Breast epithelium (tissue), 3 donors: ENCODE data around the gene SP110.

ENCODE experiments used
- POLR2A ChIP-seq: fragments of 450-650 bp; IDR thresholded peaks from one replicate; pipeline ENCODE4 v1.6.1; 2016; ENCODE audit warnings: antibody characterized with exemption, mild to moderate bottlenecking, moderate library complexity
- POLR2AphosphoS5 ChIP-seq, 3 donors: sonication (generic); formaldehyde crosslinking; IDR thresholded peaks; one replicate each; pipeline ENCODE4 v1.6.1; 2017; ENCODE audit warnings: antibody characterized with exemption in 3 of 3
- TF ChIP-seq, protein P1 (sequence below), 3 donors: fragments of 450-650 bp; IDR thresholded peaks; one replicate each; pipeline ENCODE4 v1.5.1; 2016 to 2017; ENCODE audit warnings: antibody characterized with exemption in 3 of 3, mild to moderate bottlenecking in 3 of 3, moderate library complexity in 3 of 3

DNA sequence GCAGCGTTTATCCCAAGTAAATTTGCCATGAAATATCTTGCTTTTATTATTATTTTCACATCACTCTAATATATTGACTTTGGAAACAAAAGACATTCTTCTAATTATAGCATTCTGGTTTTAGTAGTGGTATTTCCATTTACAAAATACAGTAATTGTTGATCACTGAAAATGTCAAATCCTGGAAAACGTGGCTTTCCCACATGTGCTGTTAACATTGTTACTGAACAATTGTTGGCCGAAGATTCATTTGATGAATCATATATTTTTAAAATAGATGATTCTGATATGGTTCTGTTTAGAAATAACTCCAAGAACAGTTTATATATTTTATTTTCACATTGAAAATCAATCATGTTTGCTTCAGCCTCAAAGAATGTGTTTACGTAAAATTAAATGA is 38.7 kb upstream of the SP110 start:
- TF ChIP-seq, protein P1, sequence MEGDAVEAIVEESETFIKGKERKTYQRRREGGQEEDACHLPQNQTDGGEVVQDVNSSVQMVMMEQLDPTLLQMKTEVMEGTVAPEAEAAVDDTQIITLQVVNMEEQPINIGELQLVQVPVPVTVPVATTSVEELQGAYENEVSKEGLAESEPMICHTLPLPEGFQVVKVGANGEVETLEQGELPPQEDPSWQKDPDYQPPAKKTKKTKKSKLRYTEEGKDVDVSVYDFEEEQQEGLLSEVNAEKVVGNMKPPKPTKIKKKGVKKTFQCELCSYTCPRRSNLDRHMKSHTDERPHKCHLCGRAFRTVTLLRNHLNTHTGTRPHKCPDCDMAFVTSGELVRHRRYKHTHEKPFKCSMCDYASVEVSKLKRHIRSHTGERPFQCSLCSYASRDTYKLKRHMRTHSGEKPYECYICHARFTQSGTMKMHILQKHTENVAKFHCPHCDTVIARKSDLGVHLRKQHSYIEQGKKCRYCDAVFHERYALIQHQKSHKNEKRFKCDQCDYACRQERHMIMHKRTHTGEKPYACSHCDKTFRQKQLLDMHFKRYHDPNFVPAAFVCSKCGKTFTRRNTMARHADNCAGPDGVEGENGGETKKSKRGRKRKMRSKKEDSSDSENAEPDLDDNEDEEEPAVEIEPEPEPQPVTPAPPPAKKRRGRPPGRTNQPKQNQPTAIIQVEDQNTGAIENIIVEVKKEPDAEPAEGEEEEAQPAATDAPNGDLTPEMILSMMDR (IDR thresholded peaks at IDR 0.05): no peak
- TF ChIP-seq POLR2AphosphoS5 (IDR thresholded peaks at IDR 0.05) (no peak), POLR2A (no peak)
